Osteoblast (primary cell): ENCODE results near the gene JARID2. TPM values are rescaled to one million over a fixed set of nuclear protein-coding genes. Genes with fewer than 3 reads are reported as not detected.
"Not testable (repeated sequence)": the region's sequence is repeated elsewhere in the genome, so short reads cannot be mapped to it uniquely, and the experiment has no call there.

Source experiments
- DNase-seq: peaks from one replicate; pipeline ENCODE4 v3.0.0; 2011; ENCODE audit warnings: low spot score, mixed read lengths; ENCODE audit not compliant: insufficient read length; ENCODE audit errors: missing footprints
- H2AFZ ChIP-seq: 2 replicates; pipeline ENCODE4 v1.6.0; 2011; ENCODE audit warnings: mild to moderate bottlenecking, low read length
- H3K27ac ChIP-seq: 2 replicates; pipeline ENCODE4 v1.5.1; 2011; ENCODE audit warnings: mild to moderate bottlenecking, low read depth, low read length, moderate library complexity
- H3K27me3 ChIP-seq: 2 replicates; pipeline ENCODE4 v1.6.0; 2012; ENCODE audit warnings: mild to moderate bottlenecking, control low read depth, inconsistent platforms, low read length, moderate library complexity; ENCODE audit not compliant: insufficient read depth
- H3K36me3 ChIP-seq: 2 replicates; pipeline ENCODE4 v1.5.1; 2011; ENCODE audit warnings: mild to moderate bottlenecking, low read length, control low read depth, moderate library complexity; ENCODE audit not compliant: insufficient read depth
- H3K4me1 ChIP-seq: 2 replicates; pipeline ENCODE4 v1.5.1; 2011; ENCODE audit warnings: mild to moderate bottlenecking, low read length, control low read depth, moderate library complexity; ENCODE audit not compliant: insufficient read depth
- H3K4me2 ChIP-seq: 2 replicates; pipeline ENCODE4 v1.6.0; 2011; ENCODE audit warnings: mild to moderate bottlenecking, low read length; ENCODE audit not compliant: insufficient read depth
- H3K4me3 ChIP-seq: fragments of 200-600 bp; sonication (generic); 3 replicates; pipeline ENCODE4 v1.5.1; 2012; ENCODE audit warnings: mild to moderate bottlenecking, low read length, inconsistent platforms; ENCODE audit not compliant: insufficient read depth
- H3K79me2 ChIP-seq: 2 replicates; pipeline ENCODE4 v1.6.0; 2012; ENCODE audit warnings: mild to moderate bottlenecking, low read length, control low read depth, inconsistent platforms; ENCODE audit not compliant: insufficient read depth
- H3K9me3 ChIP-seq: 2 replicates; pipeline ENCODE4 v1.5.1; 2011; ENCODE audit warnings: low read depth, low read length, control low read depth
- H4K20me1 ChIP-seq: 2 replicates; pipeline ENCODE4 v1.6.0; 2012; ENCODE audit warnings: mild to moderate bottlenecking, low read length, control low read depth; ENCODE audit not compliant: insufficient read depth
- CTCF ChIP-seq: IDR thresholded peaks from 2 replicates; pipeline ENCODE4 v1.5.1; 2011; ENCODE audit warnings: mild to moderate bottlenecking, low read depth, low read length, moderate library complexity; ENCODE audit errors: extremely low read depth
- total RNA-seq: library from RNA; depleted of rRNA; stranded (reverse); fragments of >200 nt; gene quantifications from 2 replicates; pipeline ENCODE4 v1.2.3, GENCODE V29; 2012

The JARID2 gene
- total RNA-seq, 1 donor, result 10.5 TPM

- no peak overlapping the region for H3K4me2 ChIP-seq
Measured at GRCh38 chr6:15288856-15289255, 43.0 kb downstream of the JARID2 start.

GRCh38 chr6:15289456-15289855, 43.6 kb downstream of the JARID2 start:
- H2AFZ ChIP-seq, H3K27ac ChIP-seq, H3K36me3 ChIP-seq, DNase-seq, H3K9me3 ChIP-seq, H3K27me3 ChIP-seq, H3K4me2 ChIP-seq, H3K4me3 ChIP-seq, H4K20me1 ChIP-seq: not testable (repeated sequence)
- Histone ChIP-seq H3K4me1 (peaks cover 22% of the 10 kb centered on the region), H3K79me2 (peaks cover 79% of the 10 kb centered on the region)

More at GRCh38 chr6:15288856-15289255, 43.0 kb downstream of the JARID2 start:
- Histone ChIP-seq H3K36me3 (no peaks in the 10 kb centered on the region), H4K20me1 (peaks cover 3% of the 10 kb centered on the region), H3K4me1 (peaks cover 27% of the 10 kb centered on the region), H2AFZ (no peak overlapping the region), H3K27me3 (no peaks in the 10 kb centered on the region), H3K27ac (no peak overlapping the region), H3K4me3 (no peak overlapping the region), H3K79me2 (peaks cover 75% of the 10 kb centered on the region), H3K9me3 (no peaks in the 10 kb centered on the region)
- no peak for TF ChIP-seq CTCF
- DNase-seq, result peak; percentile 36

GRCh38 chr6:15290067-15290680, 44.3 kb downstream of the JARID2 start:
- Histone ChIP-seq H3K4me1 (peaks cover 14% of the 10 kb centered on the region), H4K20me1 (peaks cover 3% of the 10 kb centered on the region), H3K27me3 (no peaks in the 10 kb centered on the region), H3K4me3 (no peak overlapping the region), H3K36me3 (no peaks in the 10 kb centered on the region), H2AFZ (no peak overlapping the region), H3K27ac (no peak overlapping the region), H3K4me2 (no peak overlapping the region), H3K79me2 (peaks cover 77% of the 10 kb centered on the region), H3K9me3 (no peaks in the 10 kb centered on the region)
- no peak for TF ChIP-seq CTCF
- DNase-seq, result peak; percentile 21

DNA sequence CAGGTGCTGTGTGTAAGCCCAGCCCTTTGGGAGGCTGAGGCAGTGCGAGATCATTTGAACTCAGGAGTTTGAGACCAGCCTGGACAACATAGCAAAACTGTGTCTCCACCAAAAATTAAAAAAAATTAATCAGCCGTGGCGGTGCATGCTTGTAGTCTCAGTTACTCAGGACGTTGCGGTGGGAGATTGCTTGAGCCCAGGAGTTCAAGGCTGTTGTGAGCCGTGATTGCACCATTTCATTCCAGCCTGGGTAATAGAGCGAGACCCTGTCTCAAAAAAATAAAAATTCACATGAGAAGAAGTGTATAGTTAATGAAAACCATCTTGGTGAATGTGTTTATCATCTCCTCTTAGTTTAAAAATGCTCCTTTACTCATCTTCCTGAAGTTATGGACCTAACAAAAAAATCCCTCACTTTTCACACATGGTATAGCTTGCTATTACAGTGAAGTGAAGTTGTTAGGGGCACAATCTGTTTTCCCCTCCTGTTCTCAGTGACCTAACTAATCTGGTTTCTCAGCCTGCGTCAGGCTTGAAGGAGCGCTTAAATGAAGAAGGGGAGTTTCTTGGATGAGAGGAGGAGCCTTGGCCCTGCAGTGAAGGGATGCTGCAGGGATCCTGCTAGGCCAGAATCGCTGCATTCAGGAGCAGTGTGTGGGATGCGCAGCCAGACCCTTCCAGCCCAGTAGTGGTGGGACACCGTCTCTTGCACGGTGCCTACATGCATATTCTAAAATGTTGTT, 45.3 kb downstream of the JARID2 start:
- no peak for TF ChIP-seq CTCF
- H2AFZ ChIP-seq, result no peak overlapping the region
- H4K20me1 ChIP-seq, result peaks cover 3% of the 10 kb centered on the region
- DNase-seq, result no peak
- peaks cover 77% of the 10 kb centered on the region for H3K79me2 ChIP-seq
- H3K27ac ChIP-seq, result no peak overlapping the region
- H3K4me2 ChIP-seq, result no peak overlapping the region
- H3K36me3 ChIP-seq, result no peaks in the 10 kb centered on the region
- H3K27me3 ChIP-seq, result no peaks in the 10 kb centered on the region
- peaks cover 5% of the 10 kb centered on the region for H3K4me1 ChIP-seq
- no peaks in the 10 kb centered on the region for H3K9me3 ChIP-seq
- H3K4me3 ChIP-seq, result no peak overlapping the region
